ENCODE measurements around the gene NFYC. TPM values are rescaled to one million over a fixed set of nuclear protein-coding genes. Genes with fewer than 3 reads are reported as not detected.

The NFYC gene
- total RNA-seq, 1 donor from 2014 or later = 56.0 TPM

DNA sequence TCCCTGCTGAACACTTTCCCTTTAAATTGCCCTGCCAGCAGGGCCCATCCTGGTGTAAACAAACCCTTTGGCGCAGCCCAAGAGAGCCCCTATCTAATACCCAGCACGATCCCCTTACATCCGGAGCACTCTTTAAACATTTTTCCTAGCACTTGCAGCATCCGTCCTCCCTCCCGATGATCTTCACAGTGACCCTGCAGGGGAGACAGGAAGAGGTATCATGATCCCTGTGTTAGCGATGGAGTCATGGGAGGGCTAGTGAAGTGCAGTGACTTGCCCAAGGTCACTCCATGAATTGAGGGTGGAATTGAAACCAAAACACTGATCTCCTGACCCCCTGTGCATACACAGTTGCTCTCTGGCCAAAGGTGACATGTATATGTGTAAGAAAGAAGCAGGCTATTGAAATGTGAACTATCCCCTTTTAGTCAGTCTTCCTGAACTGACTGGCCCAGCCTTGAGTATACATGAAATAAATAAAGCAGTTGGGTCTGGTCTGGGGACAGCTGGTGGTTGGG, 82.3 kb downstream of the NFYC start:
- H3K4me3 ChIP-seq = no peak overlapping the region
- intact Hi-C loops (cut with DNase I) = no loop called here
- H3K4me1 ChIP-seq = no peaks in the 10 kb centered on the region
- H3K27me3 ChIP-seq = no peaks in the 10 kb centered on the region
- no peak overlapping the region for H3K27ac ChIP-seq
- TF ChIP-seq, protein P1, sequence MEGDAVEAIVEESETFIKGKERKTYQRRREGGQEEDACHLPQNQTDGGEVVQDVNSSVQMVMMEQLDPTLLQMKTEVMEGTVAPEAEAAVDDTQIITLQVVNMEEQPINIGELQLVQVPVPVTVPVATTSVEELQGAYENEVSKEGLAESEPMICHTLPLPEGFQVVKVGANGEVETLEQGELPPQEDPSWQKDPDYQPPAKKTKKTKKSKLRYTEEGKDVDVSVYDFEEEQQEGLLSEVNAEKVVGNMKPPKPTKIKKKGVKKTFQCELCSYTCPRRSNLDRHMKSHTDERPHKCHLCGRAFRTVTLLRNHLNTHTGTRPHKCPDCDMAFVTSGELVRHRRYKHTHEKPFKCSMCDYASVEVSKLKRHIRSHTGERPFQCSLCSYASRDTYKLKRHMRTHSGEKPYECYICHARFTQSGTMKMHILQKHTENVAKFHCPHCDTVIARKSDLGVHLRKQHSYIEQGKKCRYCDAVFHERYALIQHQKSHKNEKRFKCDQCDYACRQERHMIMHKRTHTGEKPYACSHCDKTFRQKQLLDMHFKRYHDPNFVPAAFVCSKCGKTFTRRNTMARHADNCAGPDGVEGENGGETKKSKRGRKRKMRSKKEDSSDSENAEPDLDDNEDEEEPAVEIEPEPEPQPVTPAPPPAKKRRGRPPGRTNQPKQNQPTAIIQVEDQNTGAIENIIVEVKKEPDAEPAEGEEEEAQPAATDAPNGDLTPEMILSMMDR (IDR thresholded peaks at IDR 0.05) = no peak
- H3K36me3 ChIP-seq = peaks cover 40% of the 10 kb centered on the region
- H3K9me3 ChIP-seq = no peaks in the 10 kb centered on the region
- ATAC-seq = no peak
- no peak for DNase-seq

DNA sequence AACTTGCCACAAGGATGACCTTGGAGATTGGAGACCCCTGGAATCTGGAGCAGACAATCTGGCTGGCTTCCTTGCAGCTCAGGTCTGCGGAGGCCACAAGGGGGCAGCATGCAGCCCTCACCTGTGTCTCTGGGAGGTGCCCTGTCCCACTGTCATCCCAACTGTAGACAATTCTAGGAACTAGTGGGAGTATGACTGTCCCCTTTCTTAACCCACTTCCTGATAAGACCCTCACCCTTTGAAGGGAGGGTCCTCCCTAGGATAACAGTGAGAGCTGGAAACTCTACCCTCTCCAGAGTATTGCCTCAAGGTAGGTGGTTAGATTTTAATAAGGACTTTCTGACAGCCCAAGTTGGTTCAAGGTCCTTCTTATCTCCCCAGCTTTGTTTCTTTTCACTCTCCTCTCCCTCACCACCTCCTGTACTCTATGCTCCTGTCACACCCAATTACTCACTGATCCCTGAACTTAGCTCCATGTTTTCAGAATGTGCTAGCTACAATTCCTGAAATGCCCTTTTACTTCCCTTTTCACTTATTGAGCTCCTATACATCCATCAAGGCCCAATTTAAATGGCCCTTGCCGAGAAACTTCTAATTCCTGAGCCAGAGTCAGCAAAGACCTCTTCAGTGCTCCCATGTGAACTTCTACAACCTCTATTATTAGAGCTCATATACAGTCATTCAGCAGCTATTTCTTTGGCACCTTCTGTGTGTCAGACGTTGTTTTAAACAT, 82.9 kb downstream of the NFYC start:
- TF ChIP-seq, protein P1 (IDR thresholded peaks at IDR 0.05) = peak; percentile 78
- DNase-seq (no peak), ATAC-seq (peak; percentile 80)
- Histone ChIP-seq H3K27me3 (no peaks in the 10 kb centered on the region), H3K9me3 (no peaks in the 10 kb centered on the region), H3K4me1 (no peaks in the 10 kb centered on the region), H3K27ac (no peak overlapping the region), H3K4me3 (no peak overlapping the region), H3K36me3 (peaks cover 34% of the 10 kb centered on the region)
- intact Hi-C loops (cut with DNase I) = no loop called here

DNA sequence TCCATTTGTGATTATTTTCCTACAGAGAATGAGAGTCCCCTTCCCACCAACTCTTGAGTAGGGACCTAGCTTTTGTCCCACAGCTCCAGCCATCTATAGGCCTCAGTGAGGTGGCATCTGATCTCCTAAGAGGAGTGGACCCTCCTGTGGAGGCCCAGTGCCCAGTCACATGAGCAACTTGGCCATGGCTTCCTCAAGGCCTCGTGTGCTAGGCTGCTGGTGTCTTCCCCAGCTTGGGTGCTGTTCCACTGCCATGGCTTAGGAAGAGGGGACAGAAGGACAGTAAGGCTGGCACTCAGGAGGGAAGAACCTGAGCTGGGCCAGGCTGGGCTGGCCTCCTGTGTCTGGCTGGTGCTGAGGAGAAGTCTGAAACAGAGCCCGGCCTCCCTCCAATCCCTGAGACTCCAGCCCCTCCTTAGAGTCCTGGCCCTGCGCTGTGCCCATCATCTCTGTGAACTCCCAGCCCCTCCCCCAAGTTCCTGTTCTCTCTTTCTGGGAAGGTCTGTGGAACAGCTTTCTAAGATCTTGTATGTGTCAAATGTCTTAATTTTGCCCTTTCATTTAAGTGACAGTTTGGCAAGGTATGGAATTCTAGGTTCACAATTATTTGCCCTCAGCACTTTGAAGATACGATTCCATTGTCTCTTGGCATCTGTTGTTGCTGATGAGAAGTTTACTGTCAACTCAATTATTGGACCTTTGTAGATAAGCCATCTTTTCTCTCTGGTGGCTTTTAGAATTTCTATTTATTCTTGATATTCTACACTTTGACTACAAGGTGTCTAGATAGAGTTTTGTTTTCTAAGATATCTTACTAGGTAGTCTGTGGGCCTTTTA, 85.0 kb downstream of the NFYC start:
- intact Hi-C loops (cut with DNase I) = no loop called here
- Histone ChIP-seq H3K27ac (no peak overlapping the region), H3K4me1 (no peaks in the 10 kb centered on the region), H3K27me3 (no peaks in the 10 kb centered on the region), H3K36me3 (peaks cover 13% of the 10 kb centered on the region), H3K4me3 (no peak overlapping the region), H3K9me3 (no peaks in the 10 kb centered on the region)
- ATAC-seq (no peak), DNase-seq (peak; percentile 40)
- TF ChIP-seq, protein P1 (IDR thresholded peaks at IDR 0.05) = no peak

DNA sequence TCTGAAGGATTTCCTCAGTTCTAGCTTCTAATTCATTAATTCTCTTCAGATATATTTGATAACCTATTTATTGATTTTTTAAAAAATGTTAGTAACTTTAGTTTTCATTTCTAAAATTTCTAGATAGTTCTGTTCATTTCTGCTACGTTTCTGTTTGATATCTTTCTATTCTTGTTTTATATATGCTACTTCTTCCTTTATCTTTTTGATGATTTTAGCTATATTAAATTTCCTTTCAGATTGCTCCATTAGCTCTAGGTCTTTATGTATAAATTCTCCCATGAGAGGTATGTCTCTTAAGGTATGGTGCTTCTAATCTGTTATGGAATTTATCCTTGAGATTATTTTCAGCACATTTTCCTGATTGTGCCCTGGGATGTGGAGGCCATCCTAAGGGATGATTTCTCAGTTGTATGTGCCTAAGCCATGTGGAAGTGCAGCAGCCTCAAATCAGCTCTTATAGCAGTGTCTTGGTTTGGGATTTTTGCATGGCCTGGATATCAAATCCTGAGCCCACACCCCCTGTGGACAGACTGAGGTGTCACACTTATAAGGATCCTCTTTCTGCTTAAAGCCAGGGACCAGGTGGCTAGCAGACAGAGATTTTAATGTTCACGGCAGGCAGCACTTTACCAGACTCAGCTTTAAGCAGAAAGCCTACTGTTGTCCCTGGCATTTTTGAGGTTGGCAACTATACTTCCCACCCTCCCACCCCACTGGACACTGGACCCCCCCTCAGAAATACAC, 85.9 kb downstream of the NFYC start:
- DNase-seq (peak; percentile 3), ATAC-seq (no peak)
- H3K27ac ChIP-seq = no peak overlapping the region
- intact Hi-C loops (cut with DNase I) = no loop called here
- no peak overlapping the region for H3K4me3 ChIP-seq
- H3K9me3 ChIP-seq = no peaks in the 10 kb centered on the region
- H3K27me3 ChIP-seq = no peaks in the 10 kb centered on the region
- H3K36me3 ChIP-seq = peaks cover 6% of the 10 kb centered on the region
- TF ChIP-seq, protein P1 (IDR thresholded peaks at IDR 0.05) = no peak
- H3K4me1 ChIP-seq = peaks cover 3% of the 10 kb centered on the region

Data from upper lobe of right lung (tissue), 1 donor.